Muscle layer of duodenum (tissue), 2 donors: ENCODE data around the gene RAPH1.

Experiments
- H3K27ac ChIP-seq: one replicate; pipeline ENCODE4 v1.7.0; 2013; ENCODE audit warnings: mild to moderate bottlenecking, low read length
- H3K27me3 ChIP-seq: one replicate; pipeline ENCODE4 v1.7.0; 2013; ENCODE audit warnings: low read depth, mild to moderate bottlenecking, control low read depth, low read length
- H3K36me3 ChIP-seq, 2 donors: one replicate each; pipeline ENCODE4 v1.7.0; 2013; ENCODE audit warnings: low read length in 2 of 2, control low read depth in 1 of 2, mild to moderate bottlenecking in 1 of 2; ENCODE audit not compliant: insufficient read depth in 2 of 2, control insufficient read depth in 1 of 2
- H3K4me1 ChIP-seq, 2 donors: one replicate each; pipeline ENCODE4 v1.7.0; 2013; ENCODE audit warnings: low read length in 2 of 2, mild to moderate bottlenecking in 2 of 2, control low read depth in 1 of 2, moderate library complexity in 1 of 2; ENCODE audit not compliant: insufficient read depth in 2 of 2, control insufficient read depth in 1 of 2
- H3K4me3 ChIP-seq, 2 donors: one replicate each; pipeline ENCODE4 v1.7.0; 2013; ENCODE audit warnings: low read length in 2 of 2, low read depth in 1 of 2, mild to moderate bottlenecking in 1 of 2
- H3K9me3 ChIP-seq, 2 donors: one replicate each; pipeline ENCODE4 v1.7.0; 2013; ENCODE audit warnings: low read length in 2 of 2, control low read depth in 1 of 2, mild to moderate bottlenecking in 1 of 2; ENCODE audit not compliant: control insufficient read depth in 1 of 2
- donor health status: healthy.

The RAPH1 gene

GRCh38 chr2:203451689-203452088 is 83.4 kb downstream of the RAPH1 start:
- H3K36me3 ChIP-seq, result peaks cover 11 to 21% of the 10 kb centered on the region in 2 donors
- no peaks in the 10 kb centered on the region for H3K27me3 ChIP-seq
- H3K4me3 ChIP-seq, result no peak overlapping the region
- H3K4me1 ChIP-seq, result peaks cover 0 to 4% of the 10 kb centered on the region in 2 donors
- H3K9me3 ChIP-seq, result no peaks in the 10 kb centered on the region
- H3K27ac ChIP-seq, result no peak overlapping the region

- peaks cover 0 to 4% of the 10 kb centered on the region in 2 donors for H3K4me1 ChIP-seq
- no peaks in the 10 kb centered on the region for H3K27me3 ChIP-seq
- H3K4me3 ChIP-seq, result no peak overlapping the region
- H3K36me3 ChIP-seq, result peaks cover 16 to 27% of the 10 kb centered on the region in 2 donors
- no peak overlapping the region for H3K27ac ChIP-seq
- no peaks in the 10 kb centered on the region for H3K9me3 ChIP-seq
Measured at GRCh38 chr2:203451011-203451410, 84.1 kb downstream of the RAPH1 start.

- peaks cover 18 to 29% of the 10 kb centered on the region in 2 donors for H3K36me3 ChIP-seq
- H3K4me3 ChIP-seq, result no peak overlapping the region
- no peaks in the 10 kb centered on the region for H3K9me3 ChIP-seq
- H3K27me3 ChIP-seq, result no peaks in the 10 kb centered on the region
- no peak overlapping the region for H3K27ac ChIP-seq
- peaks cover 0 to 4% of the 10 kb centered on the region in 2 donors for H3K4me1 ChIP-seq
Measured at GRCh38 chr2:203450561-203450960, 84.5 kb downstream of the RAPH1 start.

- peaks cover 34 to 37% of the 10 kb centered on the region in 2 donors for H3K36me3 ChIP-seq
- H3K4me3 ChIP-seq, result no peak overlapping the region
- no peaks in the 10 kb centered on the region for H3K9me3 ChIP-seq
- H3K27ac ChIP-seq, result no peak overlapping the region
- H3K4me1 ChIP-seq, result no peaks in the 10 kb centered on the region
- H3K27me3 ChIP-seq, result no peaks in the 10 kb centered on the region
Measured at GRCh38 chr2:203446780-203447179, 88.3 kb downstream of the RAPH1 start.

GRCh38 chr2:203446071-203446481 is 89.0 kb downstream of the RAPH1 start:
- no peaks in the 10 kb centered on the region for H3K27me3 ChIP-seq
- no peaks in the 10 kb centered on the region for H3K4me1 ChIP-seq
- H3K9me3 ChIP-seq, result no peaks in the 10 kb centered on the region
- no peak overlapping the region for H3K27ac ChIP-seq
- H3K36me3 ChIP-seq, result peaks cover 40 to 42% of the 10 kb centered on the region in 2 donors
- no peak overlapping the region for H3K4me3 ChIP-seq

GRCh38 chr2:203444738-203445137 is 90.4 kb downstream of the RAPH1 start:
- H3K27ac ChIP-seq, result no peak overlapping the region
- peaks cover 36 to 40% of the 10 kb centered on the region in 2 donors for H3K36me3 ChIP-seq

GRCh38 chr2:203442463-203442862 is 92.6 kb downstream of the RAPH1 start:
- no peaks in the 10 kb centered on the region for H3K27me3 ChIP-seq
- no peaks in the 10 kb centered on the region for H3K9me3 ChIP-seq
- H3K36me3 ChIP-seq, result peaks cover 31 to 47% of the 10 kb centered on the region in 2 donors
- no peak overlapping the region for H3K4me3 ChIP-seq
- no peaks in the 10 kb centered on the region for H3K4me1 ChIP-seq
- no peak overlapping the region for H3K27ac ChIP-seq

More at GRCh38 chr2:203444738-203445137, 90.4 kb downstream of the RAPH1 start:
- Histone ChIP-seq H3K27me3 (no peaks in the 10 kb centered on the region), H3K4me1 (no peaks in the 10 kb centered on the region), H3K4me3 (no peak overlapping the region), H3K9me3 (no peaks in the 10 kb centered on the region)

GRCh38 chr2:203441463-203441862 is 93.6 kb downstream of the RAPH1 start:
- Histone ChIP-seq H3K36me3 (peaks cover 30 to 46% of the 10 kb centered on the region in 2 donors), H3K27ac (no peak overlapping the region), H3K27me3 (no peaks in the 10 kb centered on the region), H3K9me3 (no peaks in the 10 kb centered on the region), H3K4me3 (no peak overlapping the region), H3K4me1 (no peaks in the 10 kb centered on the region)

- Histone ChIP-seq H3K36me3 (peaks cover 23 to 39% of the 10 kb centered on the region in 2 donors), H3K27ac (no peak overlapping the region), H3K4me1 (no peaks in the 10 kb centered on the region), H3K4me3 (no peak overlapping the region), H3K9me3 (no peaks in the 10 kb centered on the region), H3K27me3 (no peaks in the 10 kb centered on the region)
Measured at GRCh38 chr2:203440671-203441070, 94.4 kb downstream of the RAPH1 start.

GRCh38 chr2:203438528-203438927 is 96.6 kb downstream of the RAPH1 start:
- Histone ChIP-seq H3K27me3 (no peaks in the 10 kb centered on the region), H3K9me3 (no peaks in the 10 kb centered on the region), H3K27ac (no peak overlapping the region), H3K4me3 (no peak overlapping the region), H3K36me3 (peaks cover 23 to 29% of the 10 kb centered on the region in 2 donors), H3K4me1 (no peaks in the 10 kb centered on the region)

- no peaks in the 10 kb centered on the region for H3K9me3 ChIP-seq
- H3K4me3 ChIP-seq, result no peak overlapping the region
- no peaks in the 10 kb centered on the region for H3K4me1 ChIP-seq
- no peaks in the 10 kb centered on the region for H3K27me3 ChIP-seq
- H3K27ac ChIP-seq, result no peak overlapping the region
- H3K36me3 ChIP-seq, result peaks cover 23 to 25% of the 10 kb centered on the region in 2 donors
Measured at GRCh38 chr2:203437511-203437910, 97.6 kb downstream of the RAPH1 start.

GRCh38 chr2:203436496-203436895 is 98.6 kb downstream of the RAPH1 start:
- H3K4me3 ChIP-seq, result no peak overlapping the region
- peaks cover 12 to 17% of the 10 kb centered on the region in 2 donors for H3K36me3 ChIP-seq
- H3K27ac ChIP-seq, result no peak overlapping the region

More at GRCh38 chr2:203436496-203436895, 98.6 kb downstream of the RAPH1 start:
- Histone ChIP-seq H3K27me3 (no peaks in the 10 kb centered on the region), H3K4me1 (no peaks in the 10 kb centered on the region), H3K9me3 (no peaks in the 10 kb centered on the region)
